Common myeloid progenitor, CD34-positive (primary cell): ENCODE results near the gene PTPRU.

Source experiments
- CTCF ChIA-PET: fragments of 350-600 bp; sonication (Branson Sonifier 250); formaldehyde crosslinking; loops from one replicate; lab custom pipeline; 2021; ENCODE audit warnings: antibody characterized with exemption; lab: Charles Lee
- POLR2A ChIA-PET: fragments of 350-600 bp; sonication (Branson Sonifier 250); formaldehyde crosslinking; loops from one replicate; lab custom pipeline; 2021; ENCODE audit warnings: antibody characterized with exemption; lab: Charles Lee
- DNase-seq, 3 donors: peaks; one replicate each; pipeline versions ENCODE4 v3.0.0 to v3.0.0-alpha.2; 2013
- H3K27ac ChIP-seq, 2 experiments: 1 replicate in 1 of 2; 2 replicates in 1 of 2; pipeline ENCODE4 v1.7.0; 2013; ENCODE audit warnings: inconsistent platforms in 2 of 2, low read length in 2 of 2, mild to moderate bottlenecking in 2 of 2, low read depth in 1 of 2, moderate library complexity in 1 of 2; ENCODE audit not compliant: severe bottlenecking in 2 of 2, insufficient read depth in 1 of 2, poor library complexity in 1 of 2
- H3K27me3 ChIP-seq, 5 experiments: replicated peaks in 2 of 5; 1 replicate in 3 of 5; 2 replicates in 2 of 5; pipeline versions ENCODE4 v1.6.1 to v1.7.0; 2013; ENCODE audit warnings: low read length in 4 of 5, mild to moderate bottlenecking in 2 of 5, moderate library complexity in 2 of 5, inconsistent platforms in 1 of 5; ENCODE audit not compliant: insufficient read depth in 5 of 5, control insufficient read depth in 4 of 5
- H3K36me3 ChIP-seq, 4 experiments: 1 replicate in 2 of 4; 2 replicates in 2 of 4; pipeline versions ENCODE4 v1.6.1 to v1.7.0; 2013; ENCODE audit warnings: low read length in 3 of 4, control low read depth in 1 of 4, mild to moderate bottlenecking in 1 of 4; ENCODE audit not compliant: control insufficient read depth in 4 of 4, insufficient read depth in 4 of 4
- H3K4me1 ChIP-seq, 4 experiments: 1 replicate in 3 of 4; 2 replicates in 1 of 4; pipeline versions ENCODE4 v1.6.1 to v1.7.1; 2013; ENCODE audit warnings: low read length in 3 of 4, mild to moderate bottlenecking in 3 of 4, control low read depth in 1 of 4, inconsistent platforms in 1 of 4, moderate library complexity in 1 of 4; ENCODE audit not compliant: control insufficient read depth in 4 of 4, insufficient read depth in 4 of 4; ENCODE audit errors: control extremely low read depth in 1 of 4
- H3K4me3 ChIP-seq, 7 experiments: 1 replicate in 4 of 7; 2 replicates in 3 of 7; pipeline versions ENCODE4 v1.5.1 to v1.7.0; 2013; ENCODE audit warnings: mild to moderate bottlenecking in 7 of 7, low read length in 6 of 7, moderate library complexity in 6 of 7, inconsistent platforms in 2 of 7, low read depth in 2 of 7, control low read depth in 1 of 7; ENCODE audit not compliant: insufficient read depth in 4 of 7, control insufficient read depth in 1 of 7; ENCODE audit errors: extremely low read depth in 1 of 7
- H3K9me3 ChIP-seq, 5 experiments: 1 replicate in 4 of 5; 2 replicates in 1 of 5; pipeline versions ENCODE4 v1.6.1 to v1.7.1; 2013; ENCODE audit warnings: low read length in 4 of 5, mild to moderate bottlenecking in 2 of 5, inconsistent platforms in 1 of 5, low read depth in 1 of 5, moderate library complexity in 1 of 5; ENCODE audit not compliant: control insufficient read depth in 4 of 5, insufficient read depth in 2 of 5; ENCODE audit errors: control extremely low read depth in 1 of 5
- WGBS: methylation state at CpG from one replicate; pipeline ENCODE4 v1.1.5; 2013; ENCODE audit not compliant: insufficient coverage; 5-methylcytosine and 5-hydroxymethylcytosine counted together

PTPRU gene

GRCh38 chr1:29320156-29320940 is 84.0 kb downstream of the PTPRU start:
- H3K4me1 ChIP-seq: no peaks in the 10 kb centered on the region
- no peaks in the 10 kb centered on the region for H3K27me3 ChIP-seq
- CTCF ChIA-PET: no interaction called here
- no peak overlapping the region for H3K27ac ChIP-seq
- no peak overlapping the region for H3K4me3 ChIP-seq
- POLR2A ChIA-PET: no interaction called here
- no peak for DNase-seq
- no peaks in the 10 kb centered on the region for H3K9me3 ChIP-seq
- WGBS: 99% methylated on average over 20 of the region's 21 CpGs
- no peaks in the 10 kb centered on the region for H3K36me3 ChIP-seq

DNA sequence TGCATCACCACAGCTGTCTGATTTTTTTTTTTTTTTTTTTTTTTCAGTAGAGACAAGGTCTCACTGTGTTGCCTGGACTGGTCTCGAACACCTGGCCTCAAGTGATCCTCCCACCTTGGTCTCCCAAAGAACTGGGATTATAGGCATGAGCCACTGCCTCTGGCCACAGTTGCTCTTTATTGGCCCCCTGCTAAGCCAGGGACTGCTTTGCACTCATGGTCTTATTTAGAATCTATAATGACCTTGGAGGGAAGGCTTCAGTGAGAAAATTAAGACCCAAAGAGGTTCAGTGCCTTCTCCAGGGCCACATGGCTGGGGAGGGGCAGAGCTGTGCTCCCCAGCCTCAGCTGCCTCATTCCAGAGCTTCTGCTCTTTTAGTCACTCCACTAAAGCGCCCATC is 84.9 kb downstream of the PTPRU start:
- no peak overlapping the region for H3K27ac ChIP-seq
- no peaks in the 10 kb centered on the region for H3K27me3 ChIP-seq
- H3K4me3 ChIP-seq: no peak overlapping the region
- ChIA-PET POLR2A (no interaction called here), CTCF (interaction anchor here (0.7 kb wide), 1 partner anchor 11 kb away, joined by 3 read pairs; no protein-coding TSS in a partner anchor)
- H3K9me3 ChIP-seq: no peaks in the 10 kb centered on the region
- DNase-seq: no peak
- H3K4me1 ChIP-seq: no peaks in the 10 kb centered on the region
- no peaks in the 10 kb centered on the region for H3K36me3 ChIP-seq
- 100% methylated on average over 1 of the region's 2 CpGs for WGBS

GRCh38 chr1:29322147-29322694 is 85.9 kb downstream of the PTPRU start:
- Histone ChIP-seq H3K27ac (no peak overlapping the region), H3K4me3 (no peak overlapping the region), H3K4me1 (no peaks in the 10 kb centered on the region), H3K36me3 (no peaks in the 10 kb centered on the region), H3K27me3 (no peaks in the 10 kb centered on the region), H3K9me3 (no peaks in the 10 kb centered on the region)
- 79% methylated on average over 8 of the region's 8 CpGs for WGBS
- ChIA-PET CTCF (no interaction called here), POLR2A (no interaction called here)
- DNase-seq: no peak

GRCh38 chr1:29322861-29323585 is 86.7 kb downstream of the PTPRU start:
- CTCF ChIA-PET: no interaction called here
- POLR2A ChIA-PET: no interaction called here
- 98% methylated on average over 6 of the region's 12 CpGs for WGBS

GRCh38 chr1:29323636-29324035 is 87.3 kb downstream of the PTPRU start:
- DNase-seq: no peak
- H3K27ac ChIP-seq: no peak overlapping the region
- 91% methylated on average over 4 of the region's 8 CpGs for WGBS
- H3K9me3 ChIP-seq: no peaks in the 10 kb centered on the region
- ChIA-PET CTCF (no interaction called here), POLR2A (no interaction called here)
- no peak overlapping the region for H3K4me3 ChIP-seq
- no peaks in the 10 kb centered on the region for H3K27me3 ChIP-seq
- H3K36me3 ChIP-seq: no peaks in the 10 kb centered on the region
- H3K4me1 ChIP-seq: no peaks in the 10 kb centered on the region

More at GRCh38 chr1:29322861-29323585, 86.7 kb downstream of the PTPRU start:
- Histone ChIP-seq H3K9me3 (no peaks in the 10 kb centered on the region), H3K27ac (no peak overlapping the region), H3K4me3 (no peak overlapping the region), H3K36me3 (no peaks in the 10 kb centered on the region), H3K4me1 (no peaks in the 10 kb centered on the region), H3K27me3 (no peaks in the 10 kb centered on the region)
- DNase-seq: no peak

DNA sequence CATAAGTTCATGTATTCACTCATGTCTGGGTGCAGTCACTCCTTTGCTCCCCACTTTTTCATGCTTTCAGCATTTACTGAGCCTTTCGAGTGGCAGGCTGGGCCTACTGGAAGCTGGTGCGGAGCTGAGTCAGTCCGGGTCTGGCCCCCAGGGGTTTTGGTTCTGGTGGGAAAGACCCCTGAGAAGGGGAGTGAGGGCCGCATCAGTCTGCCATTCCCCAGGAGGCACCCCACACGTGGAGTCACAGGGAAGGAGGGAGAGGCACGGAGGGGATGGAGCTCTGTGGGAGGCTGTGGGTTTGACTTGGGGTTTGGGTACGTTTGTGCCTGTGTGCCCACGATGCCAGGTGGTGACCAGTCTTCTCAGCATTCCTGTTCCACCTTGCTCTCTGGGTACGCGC is 87.9 kb downstream of the PTPRU start:
- H3K27me3 ChIP-seq: peaks cover 0 to 2% (median 0%) of the 10 kb centered on the region in 5 experiments
- no peaks in the 10 kb centered on the region for H3K9me3 ChIP-seq
- H3K36me3 ChIP-seq: no peaks in the 10 kb centered on the region
- DNase-seq: no peak
- no peaks in the 10 kb centered on the region for H3K4me1 ChIP-seq
- H3K27ac ChIP-seq: no peak overlapping the region
- 96% methylated on average over 9 of the region's 10 CpGs for WGBS
- ChIA-PET CTCF (no interaction called here), POLR2A (no interaction called here)
- H3K4me3 ChIP-seq: no peak overlapping the region
